Head of caudate nucleus (tissue), 42 donors: ENCODE data around the gene FSD2.
"Not testable (repeated sequence)": the region's sequence is repeated elsewhere in the genome, so short reads cannot be mapped to it uniquely, and the experiment has no call there.

ENCODE experiments used
- DNase-seq, 42 donors: peaks; one replicate each; pipeline versions ENCODE4 v3.0.0 to v3.0.0-alpha.2; 2020 to 2021; ENCODE audit warnings: mixed read lengths in 7 of 42
- intact Hi-C: fragments of 100-400 bp; cut with DNase I; formaldehyde crosslinking; loops from one replicate; pipeline ENCODE4 v1.15.0; 2022

FSD2 gene

GRCh38 chr15:82705856-82706255 is 100.0 kb downstream of the FSD2 start:
- DNase-seq, intact Hi-C loops: not testable (repeated sequence)
